ENCODE data around the gene NCLN.
"Not testable (repeated sequence)": the region's sequence is repeated elsewhere in the genome, so short reads cannot be mapped to it uniquely, and the experiment has no call there.

Gene NCLN

GRCh38 chr19:3190470-3190770 lies 4.7 kb downstream of the NCLN start:
- peak overlapping the region in 9 of 11 experiments; percentile 88 to 97 (median 92); a peak in 16 of 22 replicates for H3K27ac ChIP-seq
- H3K4me1 ChIP-seq, result peaks cover 70 to 79% (median 76%) of the 10 kb centered on the region in 10 experiments
- H3K9me3 ChIP-seq (replicated peaks in 1 of 11), result no peaks in the 10 kb centered on the region
- peak overlapping the region; percentile 89 to 100 (median 99) for H3K4me2 ChIP-seq
- H3K4me3 ChIP-seq, result no peak overlapping the region
- H3K36me3 ChIP-seq, result peaks cover 23 to 81% (median 67%) of the 10 kb centered on the region in 11 experiments
- no peak for TF ChIP-seq Cebpa-rat (IDR thresholded peaks at IDR 0.05)
- peak overlapping the region in 10 of 11 experiments; percentile 54 to 98 (median 95); a peak in 15 of 22 replicates for H3K9ac ChIP-seq
- H4K20me1 ChIP-seq, result peaks cover 6 to 95% (median 90%) of the 10 kb centered on the region in 11 experiments; a peak in 21 of 22 replicates
- H3K27me3 ChIP-seq, result no peaks in the 10 kb centered on the region

- Histone ChIP-seq H3K9me3 (replicated peaks in 1 of 11) (no peaks in the 10 kb centered on the region), H3K4me3 (no peak overlapping the region), H3K27me3 (no peaks in the 10 kb centered on the region), H3K4me1 (peaks cover 70 to 79% (median 76%) of the 10 kb centered on the region in 10 experiments), H3K27ac (peak overlapping the region in 9 of 11 experiments; percentile 13 to 97 (median 88); a peak in 15 of 22 replicates), H3K9ac (peak overlapping the region in 10 of 11 experiments; percentile 13 to 98 (median 36); a peak in 17 of 22 replicates), H3K4me2 (peak overlapping the region; percentile 60 to 100 (median 99)), H4K20me1 (peaks cover 6 to 100% (median 98%) of the 10 kb centered on the region in 11 experiments; a peak in 21 of 22 replicates), H3K36me3 (peaks cover 31 to 88% (median 74%) of the 10 kb centered on the region in 11 experiments)
- TF ChIP-seq Cebpa-rat (IDR thresholded peaks at IDR 0.05), result no peak
Observed at GRCh38 chr19:3190921-3191805, 5.4 kb downstream of the NCLN start.

- not testable (repeated sequence) for H3K27me3 ChIP-seq; H3K9me3 ChIP-seq (replicated peaks in 1 of 11); H3K4me3 ChIP-seq
- H3K4me1 ChIP-seq, result peaks cover 68 to 77% (median 75%) of the 10 kb centered on the region in 10 experiments
- H3K9ac ChIP-seq, result peak overlapping the region in 10 of 11 experiments; percentile 13 to 98 (median 36); a peak in 14 of 22 replicates
- H3K4me2 ChIP-seq, result peak overlapping the region; percentile 60 to 100 (median 99); a peak in 21 of 22 replicates
- H4K20me1 ChIP-seq, result peaks cover 6 to 100% (median 99%) of the 10 kb centered on the region in 11 experiments; a peak in 21 of 22 replicates
- H3K27ac ChIP-seq, result peak overlapping the region in 9 of 11 experiments; percentile 2 to 97 (median 60); a peak in 14 of 22 replicates
- H3K36me3 ChIP-seq, result peaks cover 37 to 94% (median 80%) of the 10 kb centered on the region in 11 experiments
Observed at GRCh38 chr19:3191806-3192104, 6.0 kb downstream of the NCLN start.

GRCh38 chr19:3192228-3192635 lies 6.5 kb downstream of the NCLN start:
- Histone ChIP-seq H3K4me3 (no peak overlapping the region), H3K36me3 (peaks cover 41 to 96% (median 85%) of the 10 kb centered on the region in 11 experiments), H3K4me1 (peaks cover 64 to 72% (median 70%) of the 10 kb centered on the region in 10 experiments), H3K27me3 (no peaks in the 10 kb centered on the region), H3K9me3 (replicated peaks in 1 of 11) (no peaks in the 10 kb centered on the region), H3K9ac (peak overlapping the region in 5 of 11 experiments; percentile 4 to 95 (median 11); a peak in 5 of 22 replicates), H4K20me1 (peaks cover 6 to 100% (median 99%) of the 10 kb centered on the region in 11 experiments; a peak in 21 of 22 replicates), H3K4me2 (peak overlapping the region in 9 of 11 experiments; percentile 24 to 100 (median 98); a peak in 17 of 22 replicates), H3K27ac (peak overlapping the region in 4 of 11 experiments; percentile 23 to 94 (median 46); a peak in 9 of 22 replicates)
- TF ChIP-seq Cebpa-rat (IDR thresholded peaks at IDR 0.05), result no peak

GRCh38 chr19:3192684-3193083 lies 7.0 kb downstream of the NCLN start:
- peaks cover 42 to 96% (median 86%) of the 10 kb centered on the region in 11 experiments for H3K36me3 ChIP-seq
- H3K4me3 ChIP-seq, result no peak overlapping the region
- peak overlapping the region in 9 of 11 experiments; percentile 23 to 100 (median 39); a peak in 15 of 22 replicates for H3K4me2 ChIP-seq
- peaks cover 6 to 100% (median 95%) of the 10 kb centered on the region in 11 experiments; a peak in 21 of 22 replicates for H4K20me1 ChIP-seq
- no peaks in the 10 kb centered on the region for H3K27me3 ChIP-seq
- no peak for TF ChIP-seq Cebpa-rat (IDR thresholded peaks at IDR 0.05)
- H3K4me1 ChIP-seq, result peaks cover 59 to 68% (median 66%) of the 10 kb centered on the region in 10 experiments
- peak overlapping the region in 4 of 11 experiments; percentile 23 to 94 (median 30); a peak in 7 of 22 replicates for H3K27ac ChIP-seq
- peak overlapping the region in 5 of 11 experiments; percentile 4 to 36 (median 11); a peak in 4 of 22 replicates for H3K9ac ChIP-seq
- no peaks in the 10 kb centered on the region for H3K9me3 ChIP-seq (replicated peaks in 1 of 11)

- peak overlapping the region; percentile 48 to 89 (median 70) for H3K4me2 ChIP-seq
- no peak for TF ChIP-seq Cebpa-rat (IDR thresholded peaks at IDR 0.05)
- peak overlapping the region; percentile 11 to 56 (median 36); a peak in 12 of 22 replicates for H3K9ac ChIP-seq
- H3K27ac ChIP-seq, result peak overlapping the region in 9 of 11 experiments; percentile 25 to 66 (median 56); a peak in 17 of 22 replicates
- no peaks in the 10 kb centered on the region for H3K27me3 ChIP-seq
- H3K4me1 ChIP-seq, result peaks cover 51 to 60% (median 58%) of the 10 kb centered on the region in 10 experiments
- no peaks in the 10 kb centered on the region for H3K9me3 ChIP-seq (replicated peaks in 1 of 11)
- H3K36me3 ChIP-seq, result peaks cover 44 to 97% (median 86%) of the 10 kb centered on the region in 11 experiments
- H3K4me3 ChIP-seq, result peak overlapping the region in 1 of 10 experiments; percentile 20; a peak in 1 of 20 replicates
- H4K20me1 ChIP-seq, result peaks cover 6 to 100% (median 89%) of the 10 kb centered on the region in 11 experiments; a peak in 21 of 22 replicates
Observed at GRCh38 chr19:3193256-3194105, 7.8 kb downstream of the NCLN start.

- no peak for TF ChIP-seq Cebpa-rat (IDR thresholded peaks at IDR 0.05)
- Histone ChIP-seq H3K4me2 (peak overlapping the region; percentile 48 to 89 (median 70); a peak in 18 of 22 replicates), H3K4me1 (peaks cover 42 to 51% (median 49%) of the 10 kb centered on the region in 10 experiments), H3K9me3 (replicated peaks in 1 of 11) (no peaks in the 10 kb centered on the region), H4K20me1 (peaks cover 6 to 100% (median 84%) of the 10 kb centered on the region in 11 experiments; a peak in 21 of 22 replicates), H3K27ac (peak overlapping the region in 9 of 11 experiments; percentile 22 to 66 (median 49); a peak in 11 of 22 replicates), H3K9ac (peak overlapping the region in 6 of 11 experiments; percentile 11 to 51 (median 25); a peak in 6 of 22 replicates), H3K4me3 (no peak overlapping the region), H3K36me3 (peaks cover 53 to 97% (median 87%) of the 10 kb centered on the region in 11 experiments), H3K27me3 (no peaks in the 10 kb centered on the region)
Observed at GRCh38 chr19:3194106-3195087, 8.7 kb downstream of the NCLN start.
